ENCODE measurements around the gene FIBCD1. TPM values are rescaled to one million over a fixed set of nuclear protein-coding genes. Genes with fewer than 3 reads are reported as not detected.

Gene FIBCD1
- polyA plus RNA-seq, 1 donor (not counting 4 experiments of a cell fraction or from before 2014, with no cell fraction given) = 0.79 TPM

DNA sequence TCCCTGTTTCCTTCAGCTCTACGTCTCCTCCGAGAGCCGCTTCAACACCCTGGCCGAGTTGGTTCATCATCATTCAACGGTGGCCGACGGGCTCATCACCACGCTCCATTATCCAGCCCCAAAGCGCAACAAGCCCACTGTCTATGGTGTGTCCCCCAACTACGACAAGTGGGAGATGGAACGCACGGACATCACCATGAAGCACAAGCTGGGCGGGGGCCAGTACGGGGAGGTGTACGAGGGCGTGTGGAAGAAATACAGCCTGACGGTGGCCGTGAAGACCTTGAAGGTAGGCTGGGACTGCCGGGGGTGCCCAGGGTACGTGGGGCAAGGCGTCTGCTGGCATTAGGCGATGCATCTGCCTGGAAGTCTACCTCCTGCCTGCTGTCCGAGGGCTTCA is 76.3 kb downstream of the FIBCD1 start:
- Histone ChIP-seq H3K27ac (ENCODE audit: control insufficient read depth, insufficient read depth, low read length) (no peak overlapping the region), H3K79me2 (ENCODE audit: control insufficient read depth, insufficient read depth, low read length) (peaks cover 14% of the 10 kb centered on the region), H4K20me1 (ENCODE audit: control insufficient read depth, extremely low read depth, insufficient read depth, low read length) (peaks cover 5% of the 10 kb centered on the region), H3K27me3 (ENCODE audit: control insufficient read depth, extremely low read depth, insufficient read depth, low read length) (no peaks in the 10 kb centered on the region), H2AFZ (ENCODE audit: control insufficient read depth, low read length) (no peak overlapping the region), H3K9ac (ENCODE audit: control insufficient read depth, extremely low read depth, insufficient read depth, low read length) (no peak overlapping the region), H3K4me2 (ENCODE audit: control insufficient read depth, extremely low read depth, insufficient read depth, low read depth, low read length) (no peak overlapping the region), H3K4me1 (ENCODE audit: control insufficient read depth, extremely low read depth, insufficient read depth, low read length) (no peaks in the 10 kb centered on the region), H3K36me3 (ENCODE audit: control insufficient read depth in 2 of 2, extremely low read depth in 1 of 2, insufficient read depth in 2 of 2, low read length in 2 of 2) (peaks cover 15 to 19% of the 10 kb centered on the region in 2 experiments), H3K9me3 (ENCODE audit: control insufficient read depth, low read depth, low read length) (no peaks in the 10 kb centered on the region), H3K9me1 (ENCODE audit: control insufficient read depth, extremely low read depth, insufficient read depth, low read length) (no peaks in the 10 kb centered on the region), H3K4me3 (ENCODE audit: control insufficient read depth in 2 of 3, extremely low read depth in 1 of 3, insufficient read depth in 2 of 3, low read depth in 1 of 3, low read length in 3 of 3) (no peak overlapping the region)
- DNase-seq (ENCODE audit: low read depth, low spot score) (no peak), FAIRE-seq (no peak)
- dilution Hi-C loops (cut with MboI; ENCODE audit: extremely low pct_ligation_motif_present, low sequenced_read_pairs) = no loop called here
- TF ChIP-seq, protein P1, sequence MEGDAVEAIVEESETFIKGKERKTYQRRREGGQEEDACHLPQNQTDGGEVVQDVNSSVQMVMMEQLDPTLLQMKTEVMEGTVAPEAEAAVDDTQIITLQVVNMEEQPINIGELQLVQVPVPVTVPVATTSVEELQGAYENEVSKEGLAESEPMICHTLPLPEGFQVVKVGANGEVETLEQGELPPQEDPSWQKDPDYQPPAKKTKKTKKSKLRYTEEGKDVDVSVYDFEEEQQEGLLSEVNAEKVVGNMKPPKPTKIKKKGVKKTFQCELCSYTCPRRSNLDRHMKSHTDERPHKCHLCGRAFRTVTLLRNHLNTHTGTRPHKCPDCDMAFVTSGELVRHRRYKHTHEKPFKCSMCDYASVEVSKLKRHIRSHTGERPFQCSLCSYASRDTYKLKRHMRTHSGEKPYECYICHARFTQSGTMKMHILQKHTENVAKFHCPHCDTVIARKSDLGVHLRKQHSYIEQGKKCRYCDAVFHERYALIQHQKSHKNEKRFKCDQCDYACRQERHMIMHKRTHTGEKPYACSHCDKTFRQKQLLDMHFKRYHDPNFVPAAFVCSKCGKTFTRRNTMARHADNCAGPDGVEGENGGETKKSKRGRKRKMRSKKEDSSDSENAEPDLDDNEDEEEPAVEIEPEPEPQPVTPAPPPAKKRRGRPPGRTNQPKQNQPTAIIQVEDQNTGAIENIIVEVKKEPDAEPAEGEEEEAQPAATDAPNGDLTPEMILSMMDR (optimal IDR thresholded peaks at IDR 0.05 in 1 of 3, IDR thresholded peaks at IDR 0.05 in 1 of 3, conservative IDR thresholded peaks at IDR 0.05 in 1 of 3; ENCODE audit: extremely low read depth in 1 of 3, insufficient read depth in 2 of 3, low read length in 3 of 3) = no peak
- TF ChIP-seq EZH2 (IDR thresholded peaks at IDR 0.05; ENCODE audit: low read length) = no peak

DNA sequence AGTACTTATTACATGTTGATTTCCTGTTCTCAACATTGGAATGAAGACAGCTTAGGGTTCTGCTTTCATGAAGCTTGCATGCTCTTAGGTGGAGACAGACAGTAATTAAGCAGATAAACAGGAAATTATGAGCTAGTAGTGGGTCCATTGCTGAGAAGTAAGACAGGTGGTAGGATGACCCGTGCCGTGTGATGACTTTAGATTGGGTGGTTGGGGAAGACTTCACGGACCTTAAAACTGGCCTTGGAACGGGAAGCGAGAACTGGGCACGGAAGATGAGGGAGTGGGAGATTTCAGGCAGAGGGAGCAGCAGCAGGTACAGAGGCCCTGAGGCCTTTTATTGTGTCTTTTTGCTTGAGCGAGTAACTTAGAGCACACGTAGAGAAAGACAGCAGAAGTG is 76.8 kb downstream of the FIBCD1 start:
- peaks cover 9% of the 10 kb centered on the region for H3K79me2 ChIP-seq (ENCODE audit: control insufficient read depth, insufficient read depth, low read length)
- TF ChIP-seq, protein P1 (optimal IDR thresholded peaks at IDR 0.05 in 1 of 3, IDR thresholded peaks at IDR 0.05 in 1 of 3, conservative IDR thresholded peaks at IDR 0.05 in 1 of 3; ENCODE audit: extremely low read depth in 1 of 3, insufficient read depth in 2 of 3, low read length in 3 of 3) = no peak
- TF ChIP-seq EZH2 (IDR thresholded peaks at IDR 0.05; ENCODE audit: low read length) = no peak
- H3K27ac ChIP-seq (ENCODE audit: control insufficient read depth, insufficient read depth, low read length) = no peak overlapping the region
- no peak for FAIRE-seq
- H2AFZ ChIP-seq (ENCODE audit: control insufficient read depth, low read length) = no peak overlapping the region
- no peak overlapping the region for H3K4me2 ChIP-seq (ENCODE audit: control insufficient read depth, extremely low read depth, insufficient read depth, low read depth, low read length)
- no peaks in the 10 kb centered on the region for H3K4me1 ChIP-seq (ENCODE audit: control insufficient read depth, extremely low read depth, insufficient read depth, low read length)
- dilution Hi-C loops (cut with MboI; ENCODE audit: extremely low pct_ligation_motif_present, low sequenced_read_pairs) = no loop called here
- H3K9me3 ChIP-seq (ENCODE audit: control insufficient read depth, low read depth, low read length) = no peaks in the 10 kb centered on the region
- no peak overlapping the region for H3K9ac ChIP-seq (ENCODE audit: control insufficient read depth, extremely low read depth, insufficient read depth, low read length)
- no peak overlapping the region for H3K4me3 ChIP-seq (ENCODE audit: control insufficient read depth in 2 of 3, extremely low read depth in 1 of 3, insufficient read depth in 2 of 3, low read depth in 1 of 3, low read length in 3 of 3)
- no peak for DNase-seq (ENCODE audit: low read depth, low spot score)
- H3K27me3 ChIP-seq (ENCODE audit: control insufficient read depth, extremely low read depth, insufficient read depth, low read length) = no peaks in the 10 kb centered on the region
- H3K9me1 ChIP-seq (ENCODE audit: control insufficient read depth, extremely low read depth, insufficient read depth, low read length) = no peaks in the 10 kb centered on the region
- peaks cover 14 to 19% of the 10 kb centered on the region in 2 experiments for H3K36me3 ChIP-seq (ENCODE audit: control insufficient read depth in 2 of 2, extremely low read depth in 1 of 2, insufficient read depth in 2 of 2, low read length in 2 of 2)
- peaks cover 5% of the 10 kb centered on the region for H4K20me1 ChIP-seq (ENCODE audit: control insufficient read depth, extremely low read depth, insufficient read depth, low read length)

Data from keratinocyte (primary cell).